ENCODE data around the gene ARHGAP10.

DNA sequence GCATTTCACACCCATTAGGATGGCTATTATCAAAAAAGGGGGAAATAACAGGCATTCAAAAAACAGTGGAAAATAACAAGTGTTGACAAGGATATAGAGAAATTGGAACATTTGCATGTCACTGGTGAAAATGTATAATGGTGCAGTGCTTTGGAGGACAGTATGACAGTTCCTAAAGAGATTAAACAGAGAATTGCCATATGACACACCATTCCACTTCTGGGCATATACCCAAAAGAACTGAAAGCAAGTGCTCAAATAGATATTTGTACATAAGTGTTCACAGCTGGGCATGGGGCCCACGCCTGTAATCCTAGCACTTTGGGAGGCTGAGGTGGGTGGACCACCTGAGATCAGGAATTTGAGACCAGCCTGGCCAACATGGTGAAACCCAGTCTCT, 362.3 kb downstream of the ARHGAP10 start:
- TF ChIP-seq POLR2A (IDR thresholded peaks at IDR 0.05; ENCODE audit: low read length) (no peak), GATA1 (IDR thresholded peaks at IDR 0.05; ENCODE audit: low read depth, low read length) (no peak)

Measured in erythroblast (primary cell).